GM18868 (cell line): ENCODE data around the gene SORCS2.

Source experiments
- ATAC-seq: cut with Tn5 transposase; IDR thresholded peaks from one replicate; pipeline ENCODE4 v1.9.1; 2021; ENCODE audit warnings: mild to moderate bottlenecking, moderate library complexity; ENCODE audit not compliant: unreplicated experiment

The SORCS2 gene

GRCh38 chr4:7733801-7734650 lies 541.7 kb downstream of the SORCS2 start:
- no peak for ATAC-seq

GRCh38 chr4:7734651-7735260 lies 542.4 kb downstream of the SORCS2 start:
- no peak for ATAC-seq

- no peak for ATAC-seq
Observed at GRCh38 chr4:7735395-7735794, 543.1 kb downstream of the SORCS2 start.

GRCh38 chr4:7735961-7736360 lies 543.6 kb downstream of the SORCS2 start:
- ATAC-seq = no peak

- no peak for ATAC-seq
Observed at GRCh38 chr4:7736436-7737267, 544.3 kb downstream of the SORCS2 start.

- ATAC-seq = no peak
Observed at GRCh38 chr4:7737268-7737645, 544.9 kb downstream of the SORCS2 start.

GRCh38 chr4:7737752-7738457 lies 545.6 kb downstream of the SORCS2 start:
- ATAC-seq = no peak

- no peak for ATAC-seq
Observed at GRCh38 chr4:7738458-7739076, 546.2 kb downstream of the SORCS2 start.

GRCh38 chr4:7739077-7739917 lies 547.0 kb downstream of the SORCS2 start:
- no peak for ATAC-seq

- no peak for ATAC-seq
Observed at GRCh38 chr4:7739918-7740865, 547.9 kb downstream of the SORCS2 start.

- no peak for ATAC-seq
Observed at GRCh38 chr4:7740866-7741525, 548.7 kb downstream of the SORCS2 start.

- ATAC-seq = no peak
Observed at GRCh38 chr4:7741946-7742806, 549.8 kb downstream of the SORCS2 start.

GRCh38 chr4:7742807-7743280 lies 550.5 kb downstream of the SORCS2 start:
- ATAC-seq = no peak

GRCh38 chr4:7744142-7744804 lies 551.9 kb downstream of the SORCS2 start:
- no peak for ATAC-seq

- no peak for ATAC-seq
Observed at GRCh38 chr4:7745301-7745885, 553.1 kb downstream of the SORCS2 start.
